Measurements from ENCODE around the gene OGT. TPM values are rescaled to one million over a fixed set of nuclear protein-coding genes. Genes with fewer than 3 reads are reported as not detected.

Gene OGT
- total and polyA plus RNA-seq, 10 of the 15 experiments (the other 5 are each of a cell fraction or from before 2014, with no cell fraction given), result 38.2 to 671 (median 107) TPM

GRCh38 chrX:71607488-71607887 lies 74.6 kb downstream of the OGT start:
- H3K27me3 ChIP-seq (replicated peaks in 1 of 2; ENCODE audit: control insufficient read depth in 2 of 2, insufficient read depth in 2 of 2, low read length in 1 of 2), result no peaks in the 10 kb centered on the region; a peak in 1 of 4 replicates
- no peaks in the 10 kb centered on the region for H4K20me1 ChIP-seq (ENCODE audit: control insufficient read depth, insufficient read depth)
- SMC1A ChIA-PET (ENCODE audit: uncharacterized antibody, unreplicated experiment), result interaction anchor here (0.6 to 1.0 kb wide), 4 partner anchors 8 to 42 kb away, joined by 3 read pairs; no protein-coding TSS in a partner anchor
- no peaks in the 10 kb centered on the region; the same call in 2 of the 3 replicates for H3K9me3 ChIP-seq (replicated peaks; ENCODE audit: control insufficient read depth, insufficient read depth, low read length)
- no peaks in the 10 kb centered on the region for H3K79me2 ChIP-seq (ENCODE audit: control insufficient read depth, insufficient read depth, low read length)
- no peak overlapping the region for H2AFZ ChIP-seq (ENCODE audit: control insufficient read depth, low read depth, low read length)
- intact Hi-C loops (cut with micrococcal nuclease; ENCODE audit: unreplicated experiment) (no loop called here), in situ Hi-C loops (cut with MboI) (no loop called here)
- DNase-seq (ENCODE audit: low read depth, low spot score), result no peak
- 64% methylated on average over 2 of the region's 2 CpGs for WGBS (ENCODE audit: insufficient coverage, insufficient replicate concordance, low lambda C conversion rate, missing lambda C conversion rate)
- POLR2A ChIA-PET, result interaction anchor here (0.5 kb wide), 1 partner anchor 208 kb away, joined by 6 read pairs; no protein-coding TSS in a partner anchor
- CTCF ChIA-PET, result interaction anchor here (1.7 kb wide), 1 partner anchor 43 kb away, joined by 9 read pairs; no protein-coding TSS in a partner anchor
- no peak for FAIRE-seq
- H3K27ac ChIP-seq (ENCODE audit: control insufficient read depth, insufficient read depth), result no peak overlapping the region
- BruUV-seq (replicated peaks), result no TSS peak
- no peak overlapping the region for H3K4me3 ChIP-seq
- H3K4me1 ChIP-seq (ENCODE audit: control insufficient read depth, insufficient read depth, low read length), result no peaks in the 10 kb centered on the region
- RAD21 ChIA-PET (ENCODE audit: unreplicated experiment), result no interaction called here
- no peak overlapping the region for H3K4me2 ChIP-seq (ENCODE audit: control insufficient read depth, insufficient read depth)
- ATAC-seq, result no peak
- TF ChIP-seq RELA (IDR thresholded peaks at IDR 0.05; ENCODE audit: borderline replicate concordance, partially characterized antibody) (no peak), SIN3A (IDR thresholded peaks at IDR 0.05; ENCODE audit: low read depth, low read length) (no peak), POLR2AphosphoS2 (IDR thresholded peaks at IDR 0.05; ENCODE audit: low read depth, low read length) (no peak), SP1 (IDR thresholded peaks at IDR 0.05; ENCODE audit: low read depth, low read length) (no peak), PAX8 (IDR thresholded peaks at IDR 0.05) (no peak), EGR1 (IDR thresholded peaks at IDR 0.05; ENCODE audit: borderline replicate concordance in 1 of 2, low read depth in 2 of 2, low read length in 2 of 2) (no peak)
- TF ChIP-seq, protein P1, sequence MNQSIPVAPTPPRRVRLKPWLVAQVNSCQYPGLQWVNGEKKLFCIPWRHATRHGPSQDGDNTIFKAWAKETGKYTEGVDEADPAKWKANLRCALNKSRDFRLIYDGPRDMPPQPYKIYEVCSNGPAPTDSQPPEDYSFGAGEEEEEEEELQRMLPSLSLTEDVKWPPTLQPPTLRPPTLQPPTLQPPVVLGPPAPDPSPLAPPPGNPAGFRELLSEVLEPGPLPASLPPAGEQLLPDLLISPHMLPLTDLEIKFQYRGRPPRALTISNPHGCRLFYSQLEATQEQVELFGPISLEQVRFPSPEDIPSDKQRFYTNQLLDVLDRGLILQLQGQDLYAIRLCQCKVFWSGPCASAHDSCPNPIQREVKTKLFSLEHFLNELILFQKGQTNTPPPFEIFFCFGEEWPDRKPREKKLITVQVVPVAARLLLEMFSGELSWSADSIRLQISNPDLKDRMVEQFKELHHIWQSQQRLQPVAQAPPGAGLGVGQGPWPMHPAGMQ (IDR thresholded peaks at IDR 0.05; ENCODE audit: borderline replicate concordance), result no peak
- H3K9ac ChIP-seq (ENCODE audit: control insufficient read depth, insufficient read depth, low read length), result no peak overlapping the region
- H3K36me3 ChIP-seq (ENCODE audit: control insufficient read depth in 2 of 2, insufficient read depth in 2 of 2, low read length in 1 of 2), result peaks cover 0 to 9% of the 10 kb centered on the region in 2 experiments; a peak in 3 of 4 replicates

All from GM12878 (cell line).